Measurements from ENCODE around the gene CERS3.

The CERS3 gene

DNA sequence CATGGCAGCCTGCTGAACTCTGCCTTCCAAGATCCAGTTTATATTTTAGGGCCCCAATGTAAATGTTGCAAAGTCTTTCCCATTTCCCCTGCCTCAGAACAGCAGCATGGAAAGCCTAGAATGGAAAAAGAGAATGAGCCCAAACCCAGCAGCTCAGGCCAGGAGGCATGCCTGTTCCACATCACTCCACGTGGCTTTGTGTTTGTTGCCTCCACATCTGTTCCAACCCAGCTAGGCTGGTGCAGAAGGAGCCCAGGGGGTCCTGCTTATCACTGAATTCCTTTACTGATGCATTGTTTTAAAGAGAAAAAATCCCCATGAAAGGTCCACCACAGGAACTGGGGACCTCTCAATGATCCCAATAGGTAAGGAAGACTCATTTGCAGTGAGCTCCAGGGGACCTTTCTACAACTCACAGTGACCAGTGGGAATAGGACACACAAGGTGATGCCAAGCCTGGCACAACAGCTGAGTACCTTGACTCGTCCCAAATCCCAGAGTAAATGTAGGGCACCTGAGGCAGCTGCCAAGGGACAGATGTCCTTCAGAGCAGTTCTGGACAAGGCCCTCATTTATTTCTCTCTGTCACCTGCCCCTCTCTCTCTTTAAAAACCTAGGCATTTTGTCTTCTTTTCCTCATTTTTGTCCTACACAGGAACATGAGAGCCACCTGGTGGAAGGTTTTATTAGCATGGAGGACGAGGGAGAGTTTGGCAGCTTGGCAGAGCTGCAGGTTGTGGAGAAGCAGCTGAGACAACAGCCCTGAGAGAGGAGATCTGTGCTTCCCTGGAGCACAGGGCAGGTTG is 145.2 kb downstream of the CERS3 start:
- no peak for DNase-seq (ENCODE audit: low read depth in 2 of 2)

DNA sequence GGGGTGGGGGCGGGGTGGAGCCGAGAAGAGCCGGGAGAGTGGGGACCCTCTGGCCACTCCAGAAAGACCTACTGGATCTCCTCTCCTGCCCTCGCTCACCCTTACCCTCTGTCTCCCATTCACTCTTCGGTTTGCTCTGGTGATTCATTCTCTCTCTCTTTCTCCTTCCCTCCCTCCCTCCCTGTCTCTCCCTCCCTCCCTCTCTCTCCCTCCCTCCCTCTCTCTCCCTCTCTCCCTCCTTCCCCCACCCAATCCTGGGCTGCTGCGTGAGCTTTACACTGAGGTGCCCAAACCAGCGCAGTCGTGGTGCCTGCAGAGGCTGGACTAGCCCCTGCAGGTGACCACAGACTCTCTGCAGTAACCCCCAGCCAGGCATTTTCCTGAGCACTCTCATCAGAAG is 154.8 kb downstream of the CERS3 start:
- DNase-seq (ENCODE audit: low read depth in 2 of 2), result no peak

GRCh38 chr15:100373120-100373896 is 155.4 kb downstream of the CERS3 start:
- DNase-seq (ENCODE audit: low read depth in 2 of 2), result no peak

DNA sequence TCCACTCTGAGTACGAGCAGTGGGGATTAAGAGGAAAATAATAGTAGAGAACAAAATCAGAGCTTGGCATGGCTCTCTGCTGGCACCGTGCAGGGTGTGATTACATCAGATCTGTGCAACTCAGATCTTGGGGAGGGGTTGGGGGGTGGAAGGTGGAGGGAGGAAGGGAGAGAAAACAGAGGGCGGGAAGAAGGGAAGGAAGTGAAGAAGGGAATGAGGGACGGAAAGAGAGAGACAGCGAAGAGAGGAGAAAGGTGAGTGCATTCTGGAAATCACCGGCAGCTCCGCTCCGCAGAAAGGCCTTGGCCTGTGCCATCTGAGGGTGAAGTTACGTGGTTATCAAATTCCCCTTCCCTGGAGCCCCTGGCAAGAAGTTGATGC is 156.0 kb downstream of the CERS3 start:
- DNase-seq (ENCODE audit: low read depth in 2 of 2), result no peak

DNA sequence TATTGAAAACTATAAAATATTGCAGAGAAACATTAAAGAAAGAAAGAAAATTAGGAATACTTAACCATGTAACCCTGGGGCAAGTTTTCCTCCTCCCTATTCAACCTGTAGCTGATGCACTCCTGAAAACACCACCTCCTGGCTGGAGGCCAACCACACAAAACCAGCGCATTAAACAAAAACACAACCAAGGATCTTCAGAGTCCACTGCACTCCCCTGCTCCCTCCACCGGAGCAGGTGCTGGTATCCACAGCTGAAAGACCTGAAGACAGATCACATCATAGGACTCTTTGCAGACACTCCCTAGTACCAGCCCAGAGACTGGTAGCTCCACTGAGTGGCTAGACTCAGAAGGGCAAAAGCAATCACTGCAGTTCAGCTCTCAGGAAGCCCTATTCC is 173.4 kb downstream of the CERS3 start:
- DNase-seq (ENCODE audit: low read depth in 2 of 2), result no peak

DNA sequence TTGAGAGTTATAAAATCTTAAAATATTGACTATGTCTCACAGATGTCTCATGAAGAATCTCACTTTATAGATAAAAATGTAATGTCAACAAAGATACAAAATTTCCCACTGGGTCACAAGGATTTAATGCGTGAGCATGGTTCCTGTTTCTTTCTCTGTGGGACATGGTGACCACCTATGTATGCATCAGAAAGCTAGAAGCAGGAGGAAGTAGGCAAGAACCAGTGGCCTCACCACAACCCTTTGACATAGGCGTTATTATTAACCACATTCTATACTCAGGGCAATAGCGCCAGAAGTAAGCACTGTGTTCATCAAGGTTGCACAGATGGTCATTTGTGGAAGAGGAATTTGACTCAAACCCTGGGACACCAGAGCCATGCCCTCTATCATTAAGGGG is 175.3 kb downstream of the CERS3 start:
- no peak for DNase-seq (ENCODE audit: low read depth in 2 of 2)

DNA sequence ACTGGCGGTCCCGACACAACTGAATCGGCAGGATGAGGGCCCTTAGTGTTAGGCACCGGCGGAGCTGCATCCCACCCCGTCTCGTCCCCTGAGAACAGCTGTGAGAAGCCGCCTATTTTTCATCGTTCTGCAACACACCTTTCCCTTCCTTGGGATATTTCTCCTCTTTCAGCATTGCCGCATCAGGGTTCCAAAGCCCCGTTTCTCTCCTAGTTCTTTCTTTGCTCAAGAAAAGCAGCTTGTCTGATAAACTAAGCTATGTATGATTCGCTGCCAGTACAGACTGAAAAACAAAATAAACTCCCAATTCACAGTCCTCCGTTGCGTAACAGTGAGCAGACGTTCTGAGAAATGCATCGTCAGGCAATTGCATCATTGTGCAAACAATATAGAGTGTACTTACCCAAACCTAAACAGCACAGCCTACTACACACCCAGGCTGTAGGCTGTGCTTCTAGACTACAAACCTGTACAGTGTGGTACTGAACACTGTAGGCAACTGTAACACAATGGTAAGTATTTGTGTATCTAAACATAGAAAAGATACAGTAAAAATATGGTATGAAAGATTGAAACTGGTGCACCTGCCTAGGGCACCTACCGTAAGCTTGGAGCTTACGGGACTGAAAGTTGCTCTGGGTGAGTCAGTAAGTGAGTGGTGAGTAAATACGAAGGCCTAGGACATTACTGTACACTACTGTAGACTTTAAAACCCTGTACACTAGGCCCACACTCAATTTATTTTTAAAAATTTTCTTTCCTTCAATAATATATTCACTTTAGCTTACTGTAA is 178.1 kb downstream of the CERS3 start:
- no peak for DNase-seq (ENCODE audit: low read depth in 2 of 2)
